OCI-LY1 (cell line): ENCODE measurements around the gene SDK1.
"Not testable (repeated sequence)": the region's sequence is repeated elsewhere in the genome, so short reads cannot be mapped to it uniquely, and the experiment has no call there.

Source experiments
- H2AFZ ChIP-seq: fragments of 200-600 bp; sonication (generic), shearing (Covaris generic); 2 replicates; pipeline ENCODE4 v1.6.0; 2014; ENCODE audit warnings: antibody characterized with exemption, mild to moderate bottlenecking, low read length
- H3F3A ChIP-seq: fragments of 200-600 bp; sonication (generic), shearing (Covaris generic); 2 replicates; pipeline ENCODE4 v1.6.0; 2014; ENCODE audit warnings: mild to moderate bottlenecking, antibody characterized with exemption, low read length, moderate library complexity; ENCODE audit not compliant: insufficient read depth
- H3K27ac ChIP-seq: fragments of 200-600 bp; sonication (generic); 2 replicates; pipeline ENCODE4 v1.5.1; 2014; ENCODE audit warnings: low read length, mixed run types, mild to moderate bottlenecking, low read depth; ENCODE audit not compliant: poor library complexity, severe bottlenecking
- H3K27me3 ChIP-seq: fragments of 200-600 bp; sonication (generic); 2 replicates; pipeline ENCODE4 v1.6.0; 2014; ENCODE audit warnings: antibody characterized with exemption, mild to moderate bottlenecking, low read length, moderate library complexity; ENCODE audit not compliant: insufficient read depth
- H3K36me3 ChIP-seq: fragments of 200-600 bp; sonication (generic); 2 replicates; pipeline ENCODE4 v1.6.1; 2014; ENCODE audit warnings: mild to moderate bottlenecking, antibody characterized with exemption, low read length, moderate library complexity, mixed read lengths; ENCODE audit not compliant: insufficient read depth
- H3K4me1 ChIP-seq: fragments of 200-600 bp; sonication (generic); 2 replicates; pipeline ENCODE4 v1.5.1; 2014; ENCODE audit warnings: mild to moderate bottlenecking, low read length, moderate library complexity; ENCODE audit not compliant: insufficient read depth, severe bottlenecking
- H3K4me2 ChIP-seq: fragments of 200-600 bp; sonication (generic), shearing (Covaris generic); 2 replicates; pipeline ENCODE4 v1.6.1; 2014; ENCODE audit warnings: low read length
- H3K4me3 ChIP-seq: fragments of 200-600 bp; sonication (generic); 2 replicates; pipeline ENCODE4 v1.5.1; 2014; ENCODE audit warnings: low read length, low read depth, mild to moderate bottlenecking, mixed read lengths; ENCODE audit not compliant: poor library complexity, severe bottlenecking
- H3K79me2 ChIP-seq: fragments of 200-600 bp; shearing (Covaris generic); 2 replicates; pipeline ENCODE4 v1.6.1; 2016; ENCODE audit warnings: mixed run types, low read length, mixed read lengths; ENCODE audit not compliant: insufficient read depth
- H3K9ac ChIP-seq: fragments of 200-600 bp; sonication (generic), shearing (Covaris generic); 2 replicates; pipeline ENCODE4 v1.6.1; 2014; ENCODE audit warnings: mild to moderate bottlenecking, low read length, mixed read lengths
- H3K9me2 ChIP-seq: fragments of 200-600 bp; sonication (generic), shearing (Covaris generic); 2 replicates; pipeline ENCODE4 v1.6.1; 2014; ENCODE audit warnings: low read depth, mild to moderate bottlenecking, low read length, mixed read lengths
- H3K9me3 ChIP-seq: fragments of 200-600 bp; shearing (Covaris generic); 2 replicates; pipeline ENCODE4 v1.6.1; 2014; ENCODE audit warnings: low read length, mixed read lengths
- H4K20me1 ChIP-seq: fragments of 200-600 bp; sonication (generic), shearing (Covaris generic); 2 replicates; pipeline ENCODE4 v1.6.0; 2016; ENCODE audit warnings: mild to moderate bottlenecking, low read length; ENCODE audit not compliant: insufficient read depth
- CTCF ChIP-seq: fragments of 200-600 bp; sonication (generic), shearing (Covaris generic); IDR thresholded peaks from 2 replicates; pipeline ENCODE4 v1.5.1; 2017; ENCODE audit warnings: mild to moderate bottlenecking, antibody characterized with exemption, low read length, moderate library complexity, mixed read lengths
- EZH2 ChIP-seq: fragments of 200-600 bp; sonication (generic), shearing (Covaris generic); IDR thresholded peaks from 2 replicates; pipeline ENCODE4 v1.8.0; 2017; ENCODE audit warnings: borderline replicate concordance, mixed run types, mild to moderate bottlenecking, antibody characterized with exemption, low read length, moderate library complexity, mixed read lengths

SDK1 gene

GRCh38 chr7:4216016-4216415, 915.0 kb downstream of the SDK1 start:
- Histone ChIP-seq H3K9me2 (no peaks in the 10 kb centered on the region), H3K27me3 (no peaks in the 10 kb centered on the region), H3K9ac (no peak overlapping the region), H3K36me3 (no peaks in the 10 kb centered on the region), H3K79me2 (no peaks in the 10 kb centered on the region), H3F3A (no peaks in the 10 kb centered on the region), H2AFZ (no peak overlapping the region), H3K4me2 (no peak overlapping the region), H3K9me3 (no peaks in the 10 kb centered on the region), H3K4me1 (no peaks in the 10 kb centered on the region), H3K4me3 (no peak overlapping the region), H3K27ac (no peak overlapping the region), H4K20me1 (no peaks in the 10 kb centered on the region)
- no peak for TF ChIP-seq CTCF
- TF ChIP-seq EZH2, result no peak

- H3K36me3 ChIP-seq, H3K4me1 ChIP-seq, H4K20me1 ChIP-seq, H3K4me2 ChIP-seq, H3K9me3 ChIP-seq, H3K4me3 ChIP-seq, H3K79me2 ChIP-seq, H3K9ac ChIP-seq, H3K27me3 ChIP-seq, H3K9me2 ChIP-seq, H3K27ac ChIP-seq, H3F3A ChIP-seq, H2AFZ ChIP-seq: not testable (repeated sequence)
Observed at GRCh38 chr7:4217126-4217660, 916.1 kb downstream of the SDK1 start.

GRCh38 chr7:4218481-4218880, 917.4 kb downstream of the SDK1 start:
- no peaks in the 10 kb centered on the region for H4K20me1 ChIP-seq

More at GRCh38 chr7:4218481-4218880, 917.4 kb downstream of the SDK1 start:
- Histone ChIP-seq H3K4me3 (no peak overlapping the region), H3K27ac (no peak overlapping the region), H3K9me3 (no peaks in the 10 kb centered on the region), H2AFZ (no peak overlapping the region), H3K27me3 (no peaks in the 10 kb centered on the region), H3F3A (no peaks in the 10 kb centered on the region), H3K36me3 (no peaks in the 10 kb centered on the region), H3K4me1 (no peaks in the 10 kb centered on the region), H3K79me2 (no peaks in the 10 kb centered on the region), H3K9ac (no peak overlapping the region), H3K9me2 (no peaks in the 10 kb centered on the region), H3K4me2 (no peak overlapping the region)
- TF ChIP-seq EZH2 (no peak), CTCF (no peak)
